PFSK-1 (cell line): ENCODE results near the gene PI4KA.

Experiments
- POLR2AphosphoS5 ChIP-seq: IDR thresholded peaks from 2 replicates; pipeline ENCODE4 v1.6.1; 2012; ENCODE audit warnings: low read depth, mild to moderate bottlenecking, control low read depth, low read length, moderate library complexity
- TAF1 ChIP-seq: IDR thresholded peaks from 2 replicates; pipeline ENCODE4 v1.6.1; 2012; ENCODE audit warnings: low read length, control low read depth, borderline replicate concordance; ENCODE audit not compliant: insufficient read depth

GRCh38 chr22:20807315-20807752 lies 51.3 kb downstream of the PI4KA start:
- TF ChIP-seq POLR2AphosphoS5, result no peak
- no peak for TF ChIP-seq TAF1
